Activated CD8-positive, alpha-beta T cell treated with anti-CD3 and anti-CD28 coated beads for 36 hours (primary cell): ENCODE data around the gene NOSTRIN. TPM values are rescaled to one million over a fixed set of nuclear protein-coding genes. Genes with fewer than 3 reads are reported as not detected.

ENCODE experiments used
- ATAC-seq: fragments of 200-7000 bp; cut with Tn5 transposase; one replicate; pipeline ENCODE4 v1.10.0; 2021; ENCODE audit warnings: mild to moderate bottlenecking, moderate library complexity
- CTCF ChIA-PET: fragments of 350-600 bp; sonication (Branson Sonifier 250); formaldehyde crosslinking; loops from one replicate; lab custom pipeline; 2021; ENCODE audit warnings: antibody characterized with exemption; lab: Charles Lee
- POLR2A ChIA-PET: fragments of 350-600 bp; sonication (Branson Sonifier 250); formaldehyde crosslinking; loops from one replicate; lab custom pipeline; 2021; ENCODE audit warnings: antibody characterized with exemption; lab: Charles Lee
- DNase-seq: peaks from one replicate; pipeline ENCODE4 v3.0.0-alpha.2; 2020
- H3K27ac Mint-ChIP-seq: one replicate; pipeline ENCODE4 v1.8.0; 2021; ENCODE audit warnings: mild to moderate bottlenecking, mixed read lengths
- H3K27me3 Mint-ChIP-seq: one replicate; pipeline ENCODE4 v1.8.0; 2021; ENCODE audit warnings: mixed read lengths
- H3K36me3 Mint-ChIP-seq: one replicate; pipeline ENCODE4 v1.8.0; 2021; ENCODE audit warnings: low read depth, mixed read lengths
- H3K4me1 Mint-ChIP-seq: one replicate; pipeline ENCODE4 v1.8.0; 2021; ENCODE audit warnings: low read depth, mixed read lengths
- H3K4me3 Mint-ChIP-seq: one replicate; pipeline ENCODE4 v1.8.0; 2021; ENCODE audit warnings: mild to moderate bottlenecking, moderate library complexity, mixed read lengths
- H3K9me3 Mint-ChIP-seq: one replicate; pipeline ENCODE4 v1.8.0; 2021; ENCODE audit warnings: mixed read lengths
- intact Hi-C: fragments of 100-400 bp; cut with micrococcal nuclease; formaldehyde crosslinking; loops from one replicate; pipeline ENCODE4 v1.10.0; 2022
- total RNA-seq, 2 experiments: library from RNA; stranded (reverse); gene quantifications; one replicate each; pipeline ENCODE4 v1.2.3, GENCODE V29; 2021
- TF ChIP-seq, protein P1 (sequence below): fragments of 200-600 bp; IDR thresholded peaks from one replicate; pipeline ENCODE4 v1.8.0; 2022; ENCODE audit warnings: antibody characterized with exemption, mild to moderate bottlenecking

The NOSTRIN gene
- total RNA-seq, 2 experiments from 2014 or later = not detected

GRCh38 chr2:168892327-168892726, 89.9 kb downstream of the NOSTRIN start:
- POLR2A ChIA-PET = no interaction called here
- DNase-seq (no peak), ATAC-seq (no peak)
- Mint-ChIP-seq H3K9me3 (no peaks in the 10 kb centered on the region), H3K27me3 (peaks cover 3% of the 10 kb centered on the region), H3K4me1 (peaks cover 5% of the 10 kb centered on the region), H3K27ac (no peak overlapping the region), H3K4me3 (no peak overlapping the region), H3K36me3 (peaks cover 8% of the 10 kb centered on the region)
- CTCF ChIA-PET = no interaction called here
- intact Hi-C loops = no loop called here
- TF ChIP-seq, protein P1, sequence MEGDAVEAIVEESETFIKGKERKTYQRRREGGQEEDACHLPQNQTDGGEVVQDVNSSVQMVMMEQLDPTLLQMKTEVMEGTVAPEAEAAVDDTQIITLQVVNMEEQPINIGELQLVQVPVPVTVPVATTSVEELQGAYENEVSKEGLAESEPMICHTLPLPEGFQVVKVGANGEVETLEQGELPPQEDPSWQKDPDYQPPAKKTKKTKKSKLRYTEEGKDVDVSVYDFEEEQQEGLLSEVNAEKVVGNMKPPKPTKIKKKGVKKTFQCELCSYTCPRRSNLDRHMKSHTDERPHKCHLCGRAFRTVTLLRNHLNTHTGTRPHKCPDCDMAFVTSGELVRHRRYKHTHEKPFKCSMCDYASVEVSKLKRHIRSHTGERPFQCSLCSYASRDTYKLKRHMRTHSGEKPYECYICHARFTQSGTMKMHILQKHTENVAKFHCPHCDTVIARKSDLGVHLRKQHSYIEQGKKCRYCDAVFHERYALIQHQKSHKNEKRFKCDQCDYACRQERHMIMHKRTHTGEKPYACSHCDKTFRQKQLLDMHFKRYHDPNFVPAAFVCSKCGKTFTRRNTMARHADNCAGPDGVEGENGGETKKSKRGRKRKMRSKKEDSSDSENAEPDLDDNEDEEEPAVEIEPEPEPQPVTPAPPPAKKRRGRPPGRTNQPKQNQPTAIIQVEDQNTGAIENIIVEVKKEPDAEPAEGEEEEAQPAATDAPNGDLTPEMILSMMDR = no peak

- ChIA-PET POLR2A (interaction anchor here (1.4 kb wide), 1 partner anchor 16 kb away, joined by 3 read pairs; no protein-coding TSS in a partner anchor), CTCF (no interaction called here)
- H3K9me3 Mint-ChIP-seq = no peaks in the 10 kb centered on the region
- ATAC-seq (no peak), DNase-seq (no peak)
- H3K36me3 Mint-ChIP-seq = peaks cover 3% of the 10 kb centered on the region
- intact Hi-C loops = no loop called here
- peaks cover 5% of the 10 kb centered on the region for H3K4me1 Mint-ChIP-seq
- no peak overlapping the region for H3K27ac Mint-ChIP-seq
- no peak overlapping the region for H3K4me3 Mint-ChIP-seq
- H3K27me3 Mint-ChIP-seq = peaks cover 3% of the 10 kb centered on the region
- TF ChIP-seq, protein P1 = no peak
Measured at GRCh38 chr2:168894101-168894500, 91.7 kb downstream of the NOSTRIN start.

- no peaks in the 10 kb centered on the region for H3K9me3 Mint-ChIP-seq
- intact Hi-C loops = no loop called here
- H3K27me3 Mint-ChIP-seq = peaks cover 3% of the 10 kb centered on the region
- ATAC-seq (no peak), DNase-seq (no peak)
- TF ChIP-seq, protein P1 = no peak
- no peak overlapping the region for H3K4me3 Mint-ChIP-seq
- no peak overlapping the region for H3K27ac Mint-ChIP-seq
- H3K36me3 Mint-ChIP-seq = peaks cover 2% of the 10 kb centered on the region
- POLR2A ChIA-PET = interaction anchor here (1.4 kb wide), 1 partner anchor 15 kb away, joined by 3 read pairs; no protein-coding TSS in a partner anchor
- CTCF ChIA-PET = no interaction called here
- peaks cover 5% of the 10 kb centered on the region for H3K4me1 Mint-ChIP-seq
Measured at GRCh38 chr2:168894720-168895119, 92.3 kb downstream of the NOSTRIN start.

- Mint-ChIP-seq H3K27ac (no peak overlapping the region), H3K27me3 (peaks cover 3% of the 10 kb centered on the region), H3K36me3 (no peaks in the 10 kb centered on the region), H3K4me3 (no peak overlapping the region), H3K4me1 (peaks cover 1% of the 10 kb centered on the region), H3K9me3 (no peaks in the 10 kb centered on the region)
- POLR2A ChIA-PET = no interaction called here
- TF ChIP-seq, protein P1 = no peak
- ATAC-seq = no peak
- DNase-seq = no peak
- intact Hi-C loops = no loop called here
- CTCF ChIA-PET = no interaction called here
Measured at GRCh38 chr2:168895771-168896170, 93.3 kb downstream of the NOSTRIN start.

- Mint-ChIP-seq H3K4me1 (no peaks in the 10 kb centered on the region), H3K27me3 (peaks cover 3% of the 10 kb centered on the region), H3K4me3 (no peak overlapping the region), H3K27ac (no peak overlapping the region), H3K36me3 (no peaks in the 10 kb centered on the region), H3K9me3 (no peaks in the 10 kb centered on the region)
- CTCF ChIA-PET = interaction anchor here (0.8 kb wide), 1 partner anchor 14 kb away, joined by 3 read pairs; no protein-coding TSS in a partner anchor
- intact Hi-C loops = no loop called here
- no peak for DNase-seq
- ATAC-seq = no peak
- POLR2A ChIA-PET = no interaction called here
- TF ChIP-seq, protein P1 = no peak
Measured at GRCh38 chr2:168896783-168897182, 94.3 kb downstream of the NOSTRIN start.
